ENCODE results near the gene FOXJ3. TPM values are rescaled to one million over a fixed set of nuclear protein-coding genes. Genes with fewer than 3 reads are reported as not detected.

Gene FOXJ3
- total RNA-seq, 4 donors from 2014 or later = 31.2 to 88.4 (median 81.5) TPM

- TF ChIP-seq POLR2A (IDR thresholded peaks at IDR 0.05) (no peak), CTCF (IDR thresholded peaks at IDR 0.05) (no peak)
- Histone ChIP-seq H3K36me3 (no peaks in the 10 kb centered on the region), H3K4me1 (no peaks in the 10 kb centered on the region), H3K27me3 (no peaks in the 10 kb centered on the region), H3K4me3 (no peak within 1 kb of the TSS), H3K27ac (no peak within 1 kb of the TSS), H3K9me3 (no peaks in the 10 kb centered on the region)
- no peak for DNase-seq
- intact Hi-C loops (cut with DNase I; ENCODE audit: low total_unique reads) = no loop called here
Observed at GRCh38 chr1:42152907-42153600, 182.0 kb downstream of the FOXJ3 start, which contains the start of gene GUCA2B. TSS of gene GUCA2B (plus strand) at chr1:42153410. CDS start at chr1:42153451, 41 bp downstream.

DNA sequence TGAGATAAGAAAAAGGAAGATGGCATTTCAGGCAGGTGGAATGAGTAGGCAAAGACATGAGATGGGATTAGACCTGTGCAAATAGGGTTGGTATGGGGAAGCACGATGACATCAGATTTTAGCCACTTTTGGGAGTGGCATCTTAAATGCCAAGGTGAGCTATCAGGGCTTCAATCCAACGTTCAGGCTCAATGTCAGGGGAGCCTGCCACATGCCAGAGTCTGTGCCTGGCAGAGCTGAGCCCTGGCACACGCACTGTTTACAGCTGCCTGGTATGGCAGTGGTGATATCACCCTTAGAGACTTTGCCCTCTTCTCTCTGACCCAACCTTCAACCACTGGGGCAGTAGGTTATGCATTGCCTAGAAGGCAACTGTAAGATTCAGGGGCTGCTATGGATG is 182.9 kb downstream of the FOXJ3 start:
- Histone ChIP-seq H3K9me3 (no peaks in the 10 kb centered on the region), H3K36me3 (no peaks in the 10 kb centered on the region), H3K4me1 (no peaks in the 10 kb centered on the region), H3K27ac (no peak overlapping the region), H3K27me3 (peaks cover 0 to under 1% of the 10 kb centered on the region in 2 donors), H3K4me3 (no peak overlapping the region)
- intact Hi-C loops (cut with DNase I; ENCODE audit: low total_unique reads) = no loop called here
- no peak for DNase-seq
- TF ChIP-seq CTCF (IDR thresholded peaks at IDR 0.05) = no peak
- TF ChIP-seq POLR2A (IDR thresholded peaks at IDR 0.05) = no peak

GRCh38 chr1:42150651-42151050 is 184.4 kb downstream of the FOXJ3 start:
- H3K4me3 ChIP-seq = no peak overlapping the region
- intact Hi-C loops (cut with DNase I; ENCODE audit: low total_unique reads) = no loop called here
- DNase-seq = no peak

DNA sequence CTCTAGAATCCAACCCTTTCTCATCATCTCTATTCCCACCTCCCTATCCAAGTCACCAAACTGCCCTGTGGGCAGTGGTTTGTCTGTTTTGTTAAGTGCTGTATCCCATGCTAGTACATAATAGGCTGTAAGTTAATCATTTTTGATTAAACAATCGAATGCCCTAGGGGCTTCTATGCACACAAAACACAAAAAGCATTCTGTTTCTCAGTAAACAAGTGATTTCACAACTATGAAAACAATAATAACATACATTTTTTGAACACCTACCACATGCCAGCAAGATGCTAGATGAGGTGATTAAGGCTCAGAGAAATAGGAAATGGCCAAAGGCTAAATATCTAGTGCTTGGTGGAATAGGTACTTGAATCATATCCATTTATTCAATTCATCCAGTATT is 186.9 kb downstream of the FOXJ3 start:
- peaks cover 0 to 6% of the 10 kb centered on the region in 2 donors for H3K27me3 ChIP-seq
- TF ChIP-seq POLR2A (IDR thresholded peaks at IDR 0.05) = no peak
- TF ChIP-seq CTCF (IDR thresholded peaks at IDR 0.05) = no peak
- intact Hi-C loops (cut with DNase I; ENCODE audit: low total_unique reads) = no loop called here

More at GRCh38 chr1:42150651-42151050, 184.4 kb downstream of the FOXJ3 start:
- Histone ChIP-seq H3K4me1 (no peaks in the 10 kb centered on the region), H3K27ac (no peak overlapping the region), H3K27me3 (peaks cover 0 to 6% of the 10 kb centered on the region in 2 donors), H3K36me3 (no peaks in the 10 kb centered on the region), H3K9me3 (no peaks in the 10 kb centered on the region)
- no peak for TF ChIP-seq POLR2A (IDR thresholded peaks at IDR 0.05)
- no peak for TF ChIP-seq CTCF (IDR thresholded peaks at IDR 0.05)

DNA sequence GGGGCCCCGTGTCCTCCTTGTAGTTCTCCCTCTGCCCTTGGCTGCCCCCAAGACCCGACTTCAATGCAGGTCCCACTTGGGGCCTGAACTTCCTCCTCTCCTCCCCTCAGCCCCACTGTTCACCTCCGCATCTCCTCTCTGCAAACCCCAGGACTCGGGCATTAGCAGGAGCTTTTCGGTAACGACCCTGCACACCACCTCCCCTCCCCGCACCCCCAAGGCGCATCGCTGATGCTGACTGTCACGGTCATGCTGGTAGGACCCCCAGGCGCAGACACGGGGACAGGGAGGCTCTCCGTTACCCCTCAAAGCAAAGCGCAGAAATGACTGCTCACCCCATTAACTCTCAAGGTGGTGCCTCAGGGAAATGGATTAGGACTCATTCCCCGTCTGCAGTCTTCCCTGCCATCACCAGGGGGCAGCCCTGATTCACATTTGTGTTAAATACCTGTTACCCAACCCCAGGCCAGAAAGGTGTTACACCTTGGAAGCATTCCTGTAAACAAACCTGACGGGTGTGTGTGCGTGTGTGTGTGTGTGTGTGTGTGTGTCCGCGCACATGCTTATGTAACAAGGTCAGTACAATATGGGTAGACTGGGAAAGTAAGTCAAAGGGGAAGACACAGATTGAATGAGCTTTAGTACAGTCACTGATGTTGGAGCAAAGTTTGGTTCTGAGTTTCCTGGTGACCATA is 188.3 kb downstream of the FOXJ3 start:
- no peak for TF ChIP-seq POLR2A (IDR thresholded peaks at IDR 0.05)
- peak; percentile 63 to 77 (median 72) for TF ChIP-seq CTCF (IDR thresholded peaks at IDR 0.05)
- H3K36me3 ChIP-seq = no peaks in the 10 kb centered on the region
- no peaks in the 10 kb centered on the region for H3K4me1 ChIP-seq
- H3K27me3 ChIP-seq = peaks cover 0 to 6% of the 10 kb centered on the region in 2 donors
- no peak overlapping the region for H3K27ac ChIP-seq
- H3K4me3 ChIP-seq = no peak overlapping the region
- peak; percentile 54 to 58 for DNase-seq
- no peaks in the 10 kb centered on the region for H3K9me3 ChIP-seq
- intact Hi-C loops (cut with DNase I; ENCODE audit: low total_unique reads) = no loop called here

More for the DNA sequence above, 186.9 kb downstream of the FOXJ3 start:
- no peaks in the 10 kb centered on the region for H3K4me1 ChIP-seq
- no peaks in the 10 kb centered on the region for H3K9me3 ChIP-seq
- DNase-seq = no peak
- no peak overlapping the region for H3K4me3 ChIP-seq
- H3K36me3 ChIP-seq = no peaks in the 10 kb centered on the region
- H3K27ac ChIP-seq = no peak overlapping the region

Data from uterus (tissue), 4 donors.